GM12878 (cell line): ENCODE results near the gene SULT6B1. TPM values are rescaled to one million over a fixed set of nuclear protein-coding genes. Genes with fewer than 3 reads are reported as not detected.

Experiments used
- ATAC-seq: fragments of 200-7000 bp; cut with Tn5 transposase; 3 replicates; pipeline ENCODE4 v1.9.1; 2020; ENCODE audit warnings: mild to moderate bottlenecking, moderate library complexity
- BruUV-seq: library from RNA; stranded (reverse); fragments of 400-500 nt; replicated peaks from 2 replicates; lab custom pipeline; 2021; lab: Mats Ljungman, UMichigan
- CTCF ChIA-PET: fragments of 300-600 bp; sonication (Branson Sonifier 250); formaldehyde crosslinking; extraction: SDS; loops from one replicate; lab custom pipeline; 2021; ENCODE audit warnings: inconsistent platforms; lab: Yijun Ruan, JAX
- POLR2A ChIA-PET: fragments of 350-600 bp; formaldehyde crosslinking; extraction: SDS; loops from one replicate; lab custom pipeline; 2021; ENCODE audit warnings: inconsistent platforms; lab: Charles Lee
- RAD21 ChIA-PET: fragments of 300-600 bp; sonication (Branson Sonifier 250); formaldehyde crosslinking; loops from one replicate; lab custom pipeline; 2023; ENCODE audit warnings: antibody characterized with exemption; ENCODE audit not compliant: unreplicated experiment; lab: Charles Lee
- SMC1A ChIA-PET: fragments of 300-600 bp; sonication (Branson Sonifier 250); formaldehyde crosslinking; loops from one replicate; lab custom pipeline; 2023; ENCODE audit not compliant: unreplicated experiment, uncharacterized antibody; lab: Charles Lee
- DNase-seq: peaks from one replicate; pipeline ENCODE4 v3.0.0-alpha.2; 2011; ENCODE audit warnings: low read depth, low spot score
- FAIRE-seq: peaks from 3 replicates; lab custom pipeline; 2011; peaks lifted over from hg19 to GRCh38; lab: Jason Lieb, UNC
- H2AFZ ChIP-seq: 2 replicates; pipeline ENCODE4 v1.6.0; 2011; ENCODE audit warnings: low read depth, low read length, control low read depth; ENCODE audit not compliant: control insufficient read depth
- H3K27ac ChIP-seq: 2 replicates; pipeline ENCODE4 v1.5.1; 2011; ENCODE audit warnings: control low read depth; ENCODE audit not compliant: control insufficient read depth, insufficient read depth
- H3K27me3 ChIP-seq, 2 experiments: replicated peaks in 1 of 2; 2 replicates each; pipeline versions ENCODE4 v1.6.0 to v1.6.1; 2011; ENCODE audit warnings: low read length in 1 of 2; ENCODE audit not compliant: control insufficient read depth in 2 of 2, insufficient read depth in 2 of 2
- H3K36me3 ChIP-seq, 2 experiments: 2 replicates each; pipeline ENCODE4 v1.5.1; 2011; ENCODE audit warnings: low read length in 1 of 2; ENCODE audit not compliant: control insufficient read depth in 2 of 2, insufficient read depth in 2 of 2
- H3K4me1 ChIP-seq: 2 replicates; pipeline ENCODE4 v1.6.1; 2011; ENCODE audit warnings: mild to moderate bottlenecking, low read length, moderate library complexity, mixed read lengths; ENCODE audit not compliant: control insufficient read depth, insufficient read depth
- H3K4me2 ChIP-seq: 2 replicates; pipeline ENCODE4 v1.6.0; 2011; ENCODE audit warnings: control low read depth; ENCODE audit not compliant: control insufficient read depth, insufficient read depth
- H3K4me3 ChIP-seq: fragments of 200-600 bp; sonication (generic); 2 replicates; pipeline ENCODE4 v1.5.1; 2016
- H3K79me2 ChIP-seq: 2 replicates; pipeline ENCODE4 v1.6.0; 2011; ENCODE audit warnings: low read length; ENCODE audit not compliant: control insufficient read depth, insufficient read depth
- H3K9ac ChIP-seq: 2 replicates; pipeline ENCODE4 v1.8.0; 2011; ENCODE audit warnings: low read length, control low read depth, mixed read lengths; ENCODE audit not compliant: control insufficient read depth, insufficient read depth
- H3K9me3 ChIP-seq: replicated peaks from 3 replicates; pipeline ENCODE4 v1.5.1; 2011; ENCODE audit warnings: mild to moderate bottlenecking, low read length; ENCODE audit not compliant: control insufficient read depth, insufficient read depth
- H4K20me1 ChIP-seq: 2 replicates; pipeline ENCODE4 v1.6.0; 2011; ENCODE audit not compliant: control insufficient read depth, insufficient read depth
- BMI1 ChIP-seq: fragments of 450-650 bp; IDR thresholded peaks from 2 replicates; pipeline ENCODE4 v1.6.1; 2016; ENCODE audit warnings: mild to moderate bottlenecking, moderate library complexity, borderline replicate concordance
- CBFB ChIP-seq: IDR thresholded peaks from 2 replicates; pipeline ENCODE4 v1.6.1; 2016; ENCODE audit warnings: antibody characterized with exemption, low read depth
- CBX3 ChIP-seq: fragments of 200-600 bp; sonication (generic); IDR thresholded peaks from 2 replicates; pipeline ENCODE4 v1.6.1; 2016; ENCODE audit warnings: low read depth, borderline replicate concordance
- ELK1 ChIP-seq: IDR thresholded peaks from 2 replicates; pipeline ENCODE4 v1.6.1; 2012; ENCODE audit warnings: low read depth, low read length, improper control_type of control experiment
- GABPA ChIP-seq: IDR thresholded peaks from 2 replicates; pipeline ENCODE4 v1.6.1; 2014; ENCODE audit warnings: antibody characterized with exemption, low read depth, mild to moderate bottlenecking, inconsistent platforms
- HDAC2 ChIP-seq: fragments of 200-600 bp; sonication (generic); IDR thresholded peaks from 2 replicates; pipeline ENCODE4 v1.6.1; 2017
- LARP7 ChIP-seq: fragments of 450-650 bp; IDR thresholded peaks from 2 replicates; pipeline ENCODE4 v1.6.1; 2017; ENCODE audit warnings: mild to moderate bottlenecking
- PBX3 ChIP-seq: IDR thresholded peaks from 2 replicates; pipeline ENCODE4 v1.6.1; 2011; ENCODE audit warnings: mild to moderate bottlenecking, low read depth, low read length, moderate library complexity; ENCODE audit not compliant: insufficient replicate concordance
- POLR2A ChIP-seq: IDR thresholded peaks from 2 replicates; pipeline ENCODE4 v1.6.1; 2011; ENCODE audit warnings: low read depth, mild to moderate bottlenecking, low read length
- SMARCA5 ChIP-seq: fragments of 450-650 bp; IDR thresholded peaks from 2 replicates; pipeline ENCODE4 v1.6.1; 2017; ENCODE audit warnings: mild to moderate bottlenecking
- YY1 ChIP-seq: IDR thresholded peaks from 2 replicates; pipeline ENCODE4 v1.6.1; 2011; ENCODE audit warnings: low read depth, mild to moderate bottlenecking, low read length
- in situ Hi-C: fragments of 300-500 bp; cut with MboI; formaldehyde crosslinking; loops from 9 replicates; pipeline ENCODE4 v1.14.3; 2018; ENCODE audit warnings: mixed read lengths
- intact Hi-C: fragments of 100-400 bp; cut with micrococcal nuclease; formaldehyde crosslinking; loops from one replicate; pipeline ENCODE4 v1.14.2; 2022; ENCODE audit not compliant: unreplicated experiment
- polyA plus RNA-seq, 11 experiments: library from polyadenylated mRNA; depleted of rRNA in 4 of 11; unstranded in 6 of 11; stranded (reverse) in 5 of 11; fragments of >200 nt; fragmentation: Nextera tagmentation in 4 of 11; fragmentation: Illumina TruSeq in 1 of 11; extraction: Ambion mirVana in 4 of 11; extraction: Trizol in 1 of 11; gene quantifications; 1 replicate in 1 of 11; 2 replicates in 10 of 11; pipeline versions ENCODE4 v1.2.1 to v1.2.3, GENCODE V29; 2011 to 2016; ENCODE audit warnings: inconsistent platforms in 2 of 11, missing spikeins in 2 of 11, low read depth in 1 of 11
- total RNA-seq, 4 experiments: library from RNA; depleted of rRNA in 3 of 4; stranded (reverse); fragments of >200 nt in 3 of 4; fragmentation: Illumina TruSeq in 1 of 4; extraction: Trizol in 1 of 4; gene quantifications; 2 replicates each; pipeline versions ENCODE4 v1.2.1 to v1.2.3, GENCODE V29; 2013 to 2021
- TF ChIP-seq, protein P1 (sequence below): fragments of 450-650 bp; IDR thresholded peaks from 2 replicates; pipeline ENCODE4 v1.6.1; 2016; ENCODE audit warnings: mild to moderate bottlenecking
- TF ChIP-seq, protein P2 (sequence below): fragments of 450-650 bp; IDR thresholded peaks from 2 replicates; pipeline ENCODE4 v1.6.1; 2018; ENCODE audit warnings: mild to moderate bottlenecking, low read depth, moderate library complexity; ENCODE audit not compliant: partially characterized antibody

Gene SULT6B1
- total and polyA plus RNA-seq, 10 of the 15 experiments (the other 5 are each of a cell fraction or from before 2014, with no cell fraction given), result not detected

- TF ChIP-seq BMI1 (no peak), POLR2A (no peak), LARP7 (no peak), SMARCA5 (no peak), ELK1 (no peak), CBFB (no peak), CBX3 (no peak), PBX3 (no peak)
- TF ChIP-seq, protein P1, sequence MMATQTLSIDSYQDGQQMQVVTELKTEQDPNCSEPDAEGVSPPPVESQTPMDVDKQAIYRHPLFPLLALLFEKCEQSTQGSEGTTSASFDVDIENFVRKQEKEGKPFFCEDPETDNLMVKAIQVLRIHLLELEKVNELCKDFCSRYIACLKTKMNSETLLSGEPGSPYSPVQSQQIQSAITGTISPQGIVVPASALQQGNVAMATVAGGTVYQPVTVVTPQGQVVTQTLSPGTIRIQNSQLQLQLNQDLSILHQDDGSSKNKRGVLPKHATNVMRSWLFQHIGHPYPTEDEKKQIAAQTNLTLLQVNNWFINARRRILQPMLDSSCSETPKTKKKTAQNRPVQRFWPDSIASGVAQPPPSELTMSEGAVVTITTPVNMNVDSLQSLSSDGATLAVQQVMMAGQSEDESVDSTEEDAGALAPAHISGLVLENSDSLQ, result no peak
These were observed 23.5 kb upstream of the SULT6B1 start (continued) for GRCh38 chr2:37211939-37212338.

DNA sequence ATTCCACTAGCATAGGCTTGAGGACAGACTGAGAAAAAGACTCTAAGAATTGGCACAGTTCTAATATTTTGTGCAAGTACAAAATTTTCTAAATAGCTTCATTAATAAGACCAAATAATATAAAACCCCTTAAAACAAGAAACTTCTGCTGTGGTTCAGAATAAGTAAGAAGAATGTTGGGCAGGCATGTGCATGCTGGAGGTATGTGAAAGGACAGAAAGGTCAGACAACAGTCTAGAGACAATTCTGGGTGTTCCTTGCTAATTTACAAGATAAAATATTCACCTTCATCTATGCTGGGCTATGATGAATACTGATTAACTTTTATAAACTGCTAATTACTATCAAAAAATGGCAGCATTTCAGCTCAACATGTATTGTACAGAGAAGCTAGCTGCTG lies 22.7 kb upstream of the SULT6B1 start:
- H3K27ac ChIP-seq, result no peak overlapping the region
- ChIA-PET SMC1A (no interaction called here), POLR2A (interaction anchor here (1.4 kb wide), 1 partner anchor 12 kb away, joined by 3 read pairs; no protein-coding TSS in a partner anchor), RAD21 (interaction anchor here (1.0 kb wide), 1 partner anchor 9 kb away, joined by 3 read pairs; no protein-coding TSS in a partner anchor), CTCF (interaction anchor here (1.0 to 1.8 kb wide), 3 partner anchors 9 to 12 kb away, joined by 3 to 7 read pairs (median 5); no protein-coding TSS in a partner anchor)
- in situ Hi-C loops (no loop called here), intact Hi-C loops (no loop called here)
- H3K36me3 ChIP-seq, result peaks cover 3 to 27% of the 10 kb centered on the region in 2 experiments
- peaks cover 2% of the 10 kb centered on the region for H3K79me2 ChIP-seq
- DNase-seq, result no peak
- no TSS peak for BruUV-seq
- no peak overlapping the region for H3K9ac ChIP-seq
- FAIRE-seq, result no peak
- H3K27me3 ChIP-seq, result no peaks in the 10 kb centered on the region
- H3K4me3 ChIP-seq, result no peak overlapping the region
- no peak for ATAC-seq
- H4K20me1 ChIP-seq, result no peaks in the 10 kb centered on the region
- H2AFZ ChIP-seq, result no peak overlapping the region
- no peak for TF ChIP-seq HDAC2
- TF ChIP-seq, protein P2, sequence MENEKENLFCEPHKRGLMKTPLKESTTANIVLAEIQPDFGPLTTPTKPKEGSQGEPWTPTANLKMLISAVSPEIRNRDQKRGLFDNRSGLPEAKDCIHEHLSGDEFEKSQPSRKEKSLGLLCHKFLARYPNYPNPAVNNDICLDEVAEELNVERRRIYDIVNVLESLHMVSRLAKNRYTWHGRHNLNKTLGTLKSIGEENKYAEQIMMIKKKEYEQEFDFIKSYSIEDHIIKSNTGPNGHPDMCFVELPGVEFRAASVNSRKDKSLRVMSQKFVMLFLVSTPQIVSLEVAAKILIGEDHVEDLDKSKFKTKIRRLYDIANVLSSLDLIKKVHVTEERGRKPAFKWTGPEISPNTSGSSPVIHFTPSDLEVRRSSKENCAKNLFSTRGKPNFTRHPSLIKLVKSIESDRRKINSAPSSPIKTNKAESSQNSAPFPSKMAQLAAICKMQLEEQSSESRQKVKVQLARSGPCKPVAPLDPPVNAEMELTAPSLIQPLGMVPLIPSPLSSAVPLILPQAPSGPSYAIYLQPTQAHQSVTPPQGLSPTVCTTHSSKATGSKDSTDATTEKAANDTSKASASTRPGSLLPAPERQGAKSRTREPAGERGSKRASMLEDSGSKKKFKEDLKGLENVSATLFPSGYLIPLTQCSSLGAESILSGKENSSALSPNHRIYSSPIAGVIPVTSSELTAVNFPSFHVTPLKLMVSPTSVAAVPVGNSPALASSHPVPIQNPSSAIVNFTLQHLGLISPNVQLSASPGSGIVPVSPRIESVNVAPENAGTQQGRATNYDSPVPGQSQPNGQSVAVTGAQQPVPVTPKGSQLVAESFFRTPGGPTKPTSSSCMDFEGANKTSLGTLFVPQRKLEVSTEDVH, result no peak
- no peak for TF ChIP-seq YY1
- TF ChIP-seq GABPA, result no peak
- TF ChIP-seq CBFB, result no peak
- H3K4me1 ChIP-seq, result no peaks in the 10 kb centered on the region
- H3K9me3 ChIP-seq, result peaks cover 7% of the 10 kb centered on the region
- H3K4me2 ChIP-seq, result no peak overlapping the region
